Uterus (tissue), 4 donors: Measurements from ENCODE around the gene HSPA2. TPM values are rescaled to one million over a fixed set of nuclear protein-coding genes. Genes with fewer than 3 reads are reported as not detected.

Experiments
- DNase-seq, 2 donors: peaks; one replicate each; pipeline ENCODE4 v3.0.0-alpha.2; 2019 to 2020
- H3K27ac ChIP-seq, 2 donors: fragments of 200-600 bp; sonication (generic); 1 replicate in 1 of 2; 2 replicates in 1 of 2; pipeline ENCODE4 v1.5.1; 2016 to 2018
- H3K27me3 ChIP-seq, 2 donors: fragments of 200-600 bp; sonication (generic); one replicate each; pipeline ENCODE4 v1.5.1; 2018 to 2019; ENCODE audit warnings: control low read depth in 1 of 2
- H3K36me3 ChIP-seq, 2 donors: fragments of 200-600 bp; sonication (generic); one replicate each; pipeline ENCODE4 v1.5.1; 2019; ENCODE audit warnings: control low read depth in 1 of 2
- H3K4me1 ChIP-seq, 2 donors: fragments of 200-600 bp; sonication (generic); one replicate each; pipeline ENCODE4 v1.5.1; 2018 to 2019; ENCODE audit warnings: control low read depth in 1 of 2
- H3K4me3 ChIP-seq, 2 donors: fragments of 200-600 bp; sonication (generic); 1 replicate in 1 of 2; 2 replicates in 1 of 2; pipeline ENCODE4 v1.5.1; 2018 to 2019; ENCODE audit warnings: mild to moderate bottlenecking in 1 of 2
- H3K9me3 ChIP-seq, 2 donors: fragments of 200-600 bp; sonication (generic); one replicate each; pipeline ENCODE4 v1.5.1; 2019; ENCODE audit warnings: control low read depth in 1 of 2
- POLR2A ChIP-seq, 2 donors: fragments of 450-650 bp; IDR thresholded peaks; one replicate each; pipeline ENCODE4 v1.6.1; 2016; ENCODE audit warnings: antibody characterized with exemption in 2 of 2, mild to moderate bottlenecking in 1 of 2, moderate library complexity in 1 of 2
- intact Hi-C: fragments of 100-400 bp; cut with DNase I; formaldehyde crosslinking; loops from one replicate; pipeline ENCODE4 v1.15.1; 2023; ENCODE audit warnings: low total_unique reads
- total RNA-seq, 4 donors: library from RNA; depleted of rRNA in 3 of 4; stranded (reverse); fragments of >200 nt in 3 of 4; gene quantifications; one replicate each; pipeline versions ENCODE4 v1.1.0 to v1.2.4, GENCODE V29; 2014 to 2023
- TF ChIP-seq, protein P1 (sequence below), 4 experiments: fragments of 200-600 bp in 2 of 4; fragments of 450-650 bp in 2 of 4; sonication (generic) in 2 of 4; IDR thresholded peaks; one replicate each; pipeline ENCODE4 v1.5.1; 2016 to 2019; ENCODE audit warnings: antibody characterized with exemption in 4 of 4, mild to moderate bottlenecking in 2 of 4, moderate library complexity in 1 of 4
- donor health status: DM: yes; HTN: yes; CAD: no.

Gene HSPA2
- total RNA-seq, 4 donors from 2014 or later = 21.8 to 68.1 (median 26.8) TPM

DNA sequence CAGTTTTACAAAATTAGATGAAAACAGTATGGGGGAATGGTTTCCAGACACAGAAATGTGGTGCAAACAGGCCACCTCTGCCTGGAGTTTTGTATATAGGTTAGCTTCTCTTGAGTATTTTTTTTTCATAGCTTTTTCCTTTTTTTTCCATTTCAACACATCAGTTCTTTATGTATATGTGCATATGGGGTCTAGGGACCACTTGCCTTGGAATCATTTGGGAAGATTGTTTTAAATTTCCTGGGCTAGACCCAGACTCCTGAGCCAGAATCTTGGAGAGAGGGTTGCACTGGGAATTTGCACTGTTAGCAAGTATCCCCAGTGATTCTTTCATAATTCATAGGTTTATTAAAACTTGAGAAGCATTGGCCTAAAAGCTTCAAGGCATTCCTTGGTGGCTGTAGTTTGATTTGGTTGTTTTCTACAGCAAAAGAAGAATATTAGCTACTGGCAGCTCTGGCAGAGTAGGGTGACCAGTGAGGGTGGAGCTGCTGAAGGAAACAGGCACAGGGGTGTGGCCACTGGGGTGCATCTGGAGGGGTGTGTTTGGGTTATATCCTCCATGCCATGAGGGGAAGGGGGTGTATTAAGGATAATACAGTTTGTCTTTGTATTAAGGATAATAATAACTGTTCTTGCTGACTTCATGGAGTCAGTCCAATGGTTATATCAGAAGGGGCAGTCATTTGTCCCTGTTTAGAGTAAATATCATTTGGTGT is 32.0 kb downstream of the HSPA2 start:
- Histone ChIP-seq H3K27me3 (no peaks in the 10 kb centered on the region), H3K4me1 (no peaks in the 10 kb centered on the region), H3K27ac (no peak overlapping the region), H3K9me3 (no peaks in the 10 kb centered on the region), H3K4me3 (no peak overlapping the region), H3K36me3 (no peaks in the 10 kb centered on the region)
- DNase-seq = no peak
- TF ChIP-seq, protein P1, sequence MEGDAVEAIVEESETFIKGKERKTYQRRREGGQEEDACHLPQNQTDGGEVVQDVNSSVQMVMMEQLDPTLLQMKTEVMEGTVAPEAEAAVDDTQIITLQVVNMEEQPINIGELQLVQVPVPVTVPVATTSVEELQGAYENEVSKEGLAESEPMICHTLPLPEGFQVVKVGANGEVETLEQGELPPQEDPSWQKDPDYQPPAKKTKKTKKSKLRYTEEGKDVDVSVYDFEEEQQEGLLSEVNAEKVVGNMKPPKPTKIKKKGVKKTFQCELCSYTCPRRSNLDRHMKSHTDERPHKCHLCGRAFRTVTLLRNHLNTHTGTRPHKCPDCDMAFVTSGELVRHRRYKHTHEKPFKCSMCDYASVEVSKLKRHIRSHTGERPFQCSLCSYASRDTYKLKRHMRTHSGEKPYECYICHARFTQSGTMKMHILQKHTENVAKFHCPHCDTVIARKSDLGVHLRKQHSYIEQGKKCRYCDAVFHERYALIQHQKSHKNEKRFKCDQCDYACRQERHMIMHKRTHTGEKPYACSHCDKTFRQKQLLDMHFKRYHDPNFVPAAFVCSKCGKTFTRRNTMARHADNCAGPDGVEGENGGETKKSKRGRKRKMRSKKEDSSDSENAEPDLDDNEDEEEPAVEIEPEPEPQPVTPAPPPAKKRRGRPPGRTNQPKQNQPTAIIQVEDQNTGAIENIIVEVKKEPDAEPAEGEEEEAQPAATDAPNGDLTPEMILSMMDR (IDR thresholded peaks at IDR 0.05) = no peak
- TF ChIP-seq POLR2A (IDR thresholded peaks at IDR 0.05) = no peak
- intact Hi-C loops = no loop called here

DNA sequence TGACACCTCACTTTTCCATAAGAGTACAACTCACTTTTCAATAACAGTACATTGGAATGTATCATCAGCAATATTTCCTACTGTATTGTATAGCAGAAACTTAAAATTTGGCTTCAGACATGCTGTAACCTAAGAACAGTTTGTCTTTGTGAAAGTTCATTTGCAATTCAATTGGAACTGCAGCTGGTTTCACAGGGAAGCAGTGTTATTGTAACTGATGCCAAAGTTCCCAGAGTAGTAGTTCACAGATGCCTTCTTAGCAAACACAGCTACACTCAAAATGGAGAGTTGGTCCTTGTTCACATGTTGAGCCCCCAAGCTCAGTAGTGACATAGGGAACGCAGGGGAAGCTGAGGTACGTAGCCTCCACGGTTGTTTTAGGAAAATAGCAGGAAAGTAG is 32.6 kb downstream of the HSPA2 start:
- Histone ChIP-seq H3K36me3 (no peaks in the 10 kb centered on the region), H3K4me1 (no peaks in the 10 kb centered on the region), H3K9me3 (no peaks in the 10 kb centered on the region), H3K4me3 (no peak overlapping the region), H3K27ac (no peak overlapping the region), H3K27me3 (no peaks in the 10 kb centered on the region)
- TF ChIP-seq, protein P1 (IDR thresholded peaks at IDR 0.05) = no peak
- no peak for TF ChIP-seq POLR2A (IDR thresholded peaks at IDR 0.05)
- intact Hi-C loops = no loop called here
- no peak for DNase-seq

DNA sequence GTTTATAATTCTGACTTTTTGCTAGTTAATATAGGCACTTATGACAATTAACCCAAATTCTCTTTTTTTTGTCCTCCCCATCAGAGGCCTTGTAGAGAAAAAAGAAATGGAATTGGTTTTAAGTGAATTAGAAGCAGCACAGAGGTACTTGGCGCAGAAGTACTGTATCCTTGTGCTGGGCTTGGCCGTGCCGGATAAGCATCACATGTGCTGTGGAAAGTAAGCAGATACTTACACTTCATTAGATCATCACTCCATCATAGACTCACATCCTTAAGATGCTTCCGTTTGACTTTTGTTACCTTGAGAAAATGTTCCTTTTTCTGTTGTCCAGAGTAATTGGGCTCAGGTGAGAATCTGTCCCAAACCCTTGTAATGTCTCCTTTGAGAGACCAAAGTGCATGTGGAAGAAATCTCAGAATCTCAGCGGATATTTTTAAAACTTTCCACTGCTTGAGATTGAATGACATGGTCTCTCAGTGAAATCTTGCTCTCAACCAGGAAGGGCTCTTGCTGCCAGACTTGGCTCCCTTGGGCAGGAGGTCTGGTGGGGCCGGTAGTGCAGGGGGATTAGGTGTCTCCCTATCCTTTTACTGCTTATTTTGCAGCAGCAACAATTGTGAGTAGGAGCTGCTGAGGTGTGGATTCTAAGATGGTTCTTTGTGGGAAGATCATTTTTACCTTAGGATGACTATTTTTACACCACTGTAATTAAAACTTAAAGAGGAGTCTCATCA is 34.0 kb downstream of the HSPA2 start:
- H3K27ac ChIP-seq = no peak overlapping the region
- H3K4me1 ChIP-seq = no peaks in the 10 kb centered on the region
- H3K36me3 ChIP-seq = no peaks in the 10 kb centered on the region
- no peak for TF ChIP-seq POLR2A (IDR thresholded peaks at IDR 0.05)
- TF ChIP-seq, protein P1 (IDR thresholded peaks at IDR 0.05) = no peak
- no peak for DNase-seq
- H3K4me3 ChIP-seq = no peak overlapping the region
- intact Hi-C loops = no loop called here
- H3K9me3 ChIP-seq = no peaks in the 10 kb centered on the region
- H3K27me3 ChIP-seq = no peaks in the 10 kb centered on the region

DNA sequence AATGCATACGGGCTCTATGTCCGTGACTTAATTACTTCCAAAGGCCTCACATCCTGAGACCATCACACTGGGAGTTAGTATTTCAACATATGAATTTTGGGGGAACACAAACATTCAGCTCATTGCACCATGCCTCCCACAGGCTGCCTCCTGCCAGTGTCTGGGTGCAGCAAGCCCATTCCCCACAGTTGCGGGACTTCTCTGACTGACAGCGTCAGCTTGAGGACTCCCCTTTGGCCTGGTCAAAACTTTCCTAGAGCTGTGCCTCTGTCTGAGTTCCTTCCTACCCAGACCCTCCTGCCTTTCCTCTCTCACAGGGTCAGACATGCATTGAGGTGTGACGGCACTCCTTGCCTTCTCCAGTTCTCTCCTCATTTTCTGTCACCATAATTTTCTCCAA is 36.7 kb downstream of the HSPA2 start:
- H3K36me3 ChIP-seq = no peaks in the 10 kb centered on the region
- no peaks in the 10 kb centered on the region for H3K4me1 ChIP-seq
- H3K9me3 ChIP-seq = no peaks in the 10 kb centered on the region
- H3K4me3 ChIP-seq = no peak overlapping the region
- TF ChIP-seq POLR2A (IDR thresholded peaks at IDR 0.05) = no peak
- TF ChIP-seq, protein P1 (IDR thresholded peaks at IDR 0.05) = no peak
- H3K27me3 ChIP-seq = no peaks in the 10 kb centered on the region
- H3K27ac ChIP-seq = no peak overlapping the region
- no peak for DNase-seq
- intact Hi-C loops = no loop called here

DNA sequence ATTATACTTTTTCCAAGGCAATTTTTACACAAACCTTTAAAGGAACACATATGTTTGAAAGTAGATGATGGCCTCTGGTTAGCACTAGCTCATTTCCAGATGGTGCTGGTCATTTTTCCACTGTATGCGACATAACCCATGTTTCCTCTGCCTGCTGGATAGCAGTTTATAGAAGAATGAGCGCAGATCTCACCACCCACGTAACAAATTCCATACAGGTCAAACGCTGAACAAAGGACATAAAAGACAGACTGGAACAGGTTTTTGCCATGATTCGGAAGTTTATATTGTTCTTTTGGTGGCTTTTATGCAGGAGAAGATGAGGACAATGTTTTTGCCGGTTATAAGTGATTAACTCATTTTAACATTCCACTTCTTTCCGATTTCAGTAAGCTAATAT is 39.9 kb downstream of the HSPA2 start:
- Histone ChIP-seq H3K9me3 (no peaks in the 10 kb centered on the region), H3K36me3 (no peaks in the 10 kb centered on the region), H3K4me1 (no peaks in the 10 kb centered on the region), H3K4me3 (no peak overlapping the region), H3K27me3 (no peaks in the 10 kb centered on the region), H3K27ac (no peak overlapping the region)
- no peak for DNase-seq
- intact Hi-C loops = no loop called here
- no peak for TF ChIP-seq POLR2A (IDR thresholded peaks at IDR 0.05)
- TF ChIP-seq, protein P1 (IDR thresholded peaks at IDR 0.05) = no peak
